Measurements from ENCODE around the gene ACE.

- TF ChIP-seq, protein P1, sequence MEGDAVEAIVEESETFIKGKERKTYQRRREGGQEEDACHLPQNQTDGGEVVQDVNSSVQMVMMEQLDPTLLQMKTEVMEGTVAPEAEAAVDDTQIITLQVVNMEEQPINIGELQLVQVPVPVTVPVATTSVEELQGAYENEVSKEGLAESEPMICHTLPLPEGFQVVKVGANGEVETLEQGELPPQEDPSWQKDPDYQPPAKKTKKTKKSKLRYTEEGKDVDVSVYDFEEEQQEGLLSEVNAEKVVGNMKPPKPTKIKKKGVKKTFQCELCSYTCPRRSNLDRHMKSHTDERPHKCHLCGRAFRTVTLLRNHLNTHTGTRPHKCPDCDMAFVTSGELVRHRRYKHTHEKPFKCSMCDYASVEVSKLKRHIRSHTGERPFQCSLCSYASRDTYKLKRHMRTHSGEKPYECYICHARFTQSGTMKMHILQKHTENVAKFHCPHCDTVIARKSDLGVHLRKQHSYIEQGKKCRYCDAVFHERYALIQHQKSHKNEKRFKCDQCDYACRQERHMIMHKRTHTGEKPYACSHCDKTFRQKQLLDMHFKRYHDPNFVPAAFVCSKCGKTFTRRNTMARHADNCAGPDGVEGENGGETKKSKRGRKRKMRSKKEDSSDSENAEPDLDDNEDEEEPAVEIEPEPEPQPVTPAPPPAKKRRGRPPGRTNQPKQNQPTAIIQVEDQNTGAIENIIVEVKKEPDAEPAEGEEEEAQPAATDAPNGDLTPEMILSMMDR (IDR thresholded peaks at IDR 0.05), result no peak
- TF ChIP-seq POLR2A (IDR thresholded peaks at IDR 0.05), result no peak
These were observed 63.7 kb downstream of the ACE start for GRCh38 chr17:63540590-63540989.

Measured in esophagus squamous epithelium (tissue), 4 donors.